NCI-H345 treated with DMSO at 0.1 percent for 48 hours (cell line): ENCODE measurements around the gene PLAGL2.
"Not testable (repeated sequence)": the region's sequence is repeated elsewhere in the genome, so short reads cannot be mapped to it uniquely, and the experiment has no call there.

ENCODE experiments used
- DNase-seq: peaks from one replicate; lab custom pipeline; 2025; ENCODE audit not compliant: unreplicated experiment; lab: John Stamatoyannopoulos, UW

PLAGL2 gene

GRCh38 chr20:32205110-32205842 is 2.3 kb downstream of the PLAGL2 start:
- no peak for DNase-seq

- no peak for DNase-seq
These were observed 3.1 kb downstream of the PLAGL2 start for GRCh38 chr20:32204205-32205109.

GRCh38 chr20:32203356-32204204 is 4.0 kb downstream of the PLAGL2 start:
- no peak for DNase-seq

GRCh38 chr20:32201977-32202363 is 5.6 kb downstream of the PLAGL2 start:
- no peak for DNase-seq

GRCh38 chr20:32201296-32201976 is 6.1 kb downstream of the PLAGL2 start:
- no peak for DNase-seq

GRCh38 chr20:32199006-32199405 is 8.5 kb downstream of the PLAGL2 start:
- no peak for DNase-seq

GRCh38 chr20:32197136-32197535 is 10.4 kb downstream of the PLAGL2 start:
- not testable (repeated sequence) for DNase-seq

GRCh38 chr20:32196613-32197012 is 10.9 kb downstream of the PLAGL2 start:
- not testable (repeated sequence) for DNase-seq

GRCh38 chr20:32195581-32195980 is 12.0 kb downstream of the PLAGL2 start:
- no peak for DNase-seq

GRCh38 chr20:32193996-32194395 is 13.5 kb downstream of the PLAGL2 start:
- DNase-seq, result no peak

- not testable (repeated sequence) for DNase-seq
These were observed 14.2 kb downstream of the PLAGL2 start for GRCh38 chr20:32193336-32193735.

- DNase-seq, result no peak
These were observed 14.8 kb downstream of the PLAGL2 start for GRCh38 chr20:32192698-32193097.

- DNase-seq, result no peak
These were observed 15.7 kb downstream of the PLAGL2 start for GRCh38 chr20:32191873-32192272.

GRCh38 chr20:32191422-32191821 is 16.1 kb downstream of the PLAGL2 start:
- DNase-seq, result no peak

- no peak for DNase-seq
These were observed 16.7 kb downstream of the PLAGL2 start for GRCh38 chr20:32190616-32191415.

GRCh38 chr20:32189691-32190615 is 17.6 kb downstream of the PLAGL2 start:
- peak; percentile 17 for DNase-seq

- DNase-seq, result no peak
These were observed 18.5 kb downstream of the PLAGL2 start for GRCh38 chr20:32189123-32189410.

- no peak for DNase-seq
These were observed 19.0 kb downstream of the PLAGL2 start for GRCh38 chr20:32188376-32189122.
